A549 (cell line): ENCODE results near the gene PCNX2. TPM values are rescaled to one million over a fixed set of nuclear protein-coding genes. Genes with fewer than 3 reads are reported as not detected.

Experiments used
- ATAC-seq, 2 experiments: fragments of 200-7000 bp in 1 of 2; fragments of >200 bp in 1 of 2; cut with Nextera tagmentation in 1 of 2; cut with Tn5 transposase in 1 of 2; 3 replicates each; pipeline versions ENCODE4 v1.8.0 to v1.9.1; 2018 to 2020; ENCODE audit warnings: mild to moderate bottlenecking in 1 of 2, moderate library complexity in 1 of 2
- CTCF ChIA-PET: fragments of 300-600 bp; sonication (Branson Sonifier 250); formaldehyde crosslinking; extraction: SDS; loops from one replicate; lab custom pipeline; 2021; ENCODE audit warnings: antibody characterized with exemption, inconsistent platforms; lab: Yijun Ruan, JAX
- POLR2A ChIA-PET: fragments of 350-600 bp; formaldehyde crosslinking; extraction: SDS; loops from one replicate; lab custom pipeline; 2021; ENCODE audit warnings: antibody characterized with exemption, inconsistent platforms; lab: Yijun Ruan, JAX
- DNase-seq, 2 experiments: peaks; one replicate each; pipeline versions ENCODE4 v3.0.0 to v3.0.0-alpha.2; 2011 to 2016; ENCODE audit warnings: low read depth in 1 of 2, low spot score in 1 of 2
- FAIRE-seq: peaks from 2 replicates; lab custom pipeline; 2011; peaks lifted over from hg19 to GRCh38; lab: Jason Lieb, UNC
- H3K27ac ChIP-seq, 2 experiments: fragments of >200 bp; sonication (Bioruptor Twin); formaldehyde crosslinking; 3 replicates each; pipeline ENCODE4 v1.5.1; 2016 to 2017
- H3K4me1 ChIP-seq: fragments of >200 bp; sonication (Bioruptor Twin); formaldehyde crosslinking; 3 replicates; pipeline ENCODE4 v1.6.1; 2016
- H3K4me2 ChIP-seq: fragments of >200 bp; sonication (Bioruptor Twin); formaldehyde crosslinking; 3 replicates; pipeline ENCODE4 v1.6.1; 2016
- H3K4me3 ChIP-seq: fragments of >200 bp; sonication (Bioruptor Twin); formaldehyde crosslinking; 3 replicates; pipeline ENCODE4 v1.5.1; 2016
- H3K9me3 ChIP-seq: fragments of >200 bp; sonication (Bioruptor Twin); formaldehyde crosslinking; 3 replicates; pipeline ENCODE4 v1.6.1; 2016
- CBX2 ChIP-seq: fragments of 200-600 bp; sonication (generic); IDR thresholded peaks from 2 replicates; pipeline ENCODE4 v1.6.1; 2016; ENCODE audit warnings: low read depth, mild to moderate bottlenecking, borderline replicate concordance
- CEBPB ChIP-seq, 2 experiments: fragments of >200 bp in 1 of 2; sonication (Bioruptor Twin) in 1 of 2; formaldehyde crosslinking in 1 of 2; IDR thresholded peaks; 2 replicates each; pipeline ENCODE4 v1.6.1; 2012 to 2016
- CHD2 ChIP-seq: fragments of 150-350 bp; IDR thresholded peaks from 2 replicates; pipeline ENCODE4 v1.6.1; 2014; ENCODE audit warnings: low read length; ENCODE audit not compliant: partially characterized antibody
- EP300 ChIP-seq, 2 experiments: fragments of >200 bp; sonication (Bioruptor Twin); formaldehyde crosslinking; IDR thresholded peaks; 2 replicates in 1 of 2; 3 replicates in 1 of 2; pipeline ENCODE4 v1.6.1; 2016 to 2017
- FOSB ChIP-seq: fragments of 250-450 bp; sonication (Bioruptor Pico); IDR thresholded peaks from 2 replicates; pipeline ENCODE4 v1.5.0; 2020; ENCODE audit warnings: mild to moderate bottlenecking, moderate library complexity
- FOSL2 ChIP-seq, 2 experiments: fragments of 450-650 bp in 1 of 2; fragments of >200 bp in 1 of 2; sonication (Bioruptor Twin) in 1 of 2; formaldehyde crosslinking; IDR thresholded peaks; 2 replicates each; pipeline versions ENCODE4 v1.5.0 to v1.6.1; 2016 to 2020; ENCODE audit warnings: mild to moderate bottlenecking in 1 of 2, moderate library complexity in 1 of 2
- GATA3 ChIP-seq: IDR thresholded peaks from 2 replicates; pipeline ENCODE4 v1.6.1; 2012; ENCODE audit warnings: borderline replicate concordance
- JUN ChIP-seq, 2 experiments: fragments of >200 bp; sonication (Bioruptor Twin); formaldehyde crosslinking; IDR thresholded peaks; 2 replicates in 1 of 2; 3 replicates in 1 of 2; pipeline ENCODE4 v1.6.1; 2016 to 2017
- KDM1A ChIP-seq: fragments of 200-600 bp; sonication (generic); IDR thresholded peaks from 2 replicates; pipeline ENCODE4 v1.6.1; 2016; ENCODE audit warnings: low read depth, mild to moderate bottlenecking
- PHF8 ChIP-seq: fragments of 200-600 bp; sonication (generic); IDR thresholded peaks from 2 replicates; pipeline ENCODE4 v1.6.1; 2016; ENCODE audit warnings: low read depth, mild to moderate bottlenecking, antibody characterized with exemption, moderate library complexity, borderline replicate concordance
- POLR2A ChIP-seq: IDR thresholded peaks from 2 replicates; pipeline ENCODE4 v1.6.1; 2012; ENCODE audit warnings: mild to moderate bottlenecking, low read length
- RCOR1 ChIP-seq: fragments of 150-350 bp; IDR thresholded peaks from 2 replicates; pipeline ENCODE4 v1.6.1; 2014; ENCODE audit warnings: antibody characterized with exemption, low read length, low read depth
- RFX5 ChIP-seq: fragments of 450-650 bp; IDR thresholded peaks from 2 replicates; pipeline ENCODE4 v1.7.1; 2014; ENCODE audit warnings: antibody characterized with exemption, mild to moderate bottlenecking, moderate library complexity
- SMC3 ChIP-seq: fragments of >200 bp; sonication (Bioruptor Twin); formaldehyde crosslinking; IDR thresholded peaks from 3 replicates; pipeline ENCODE4 v1.6.1; 2018; ENCODE audit warnings: inconsistent platforms
- TFCP2L1 ChIP-seq: fragments of 250-450 bp; sonication (Bioruptor Pico); IDR thresholded peaks from 2 replicates; pipeline ENCODE4 v1.5.0; 2021; ENCODE audit warnings: mild to moderate bottlenecking
- TP53 ChIP-seq: fragments of 250-450 bp; sonication (Bioruptor Pico); IDR thresholded peaks from 2 replicates; pipeline ENCODE4 v1.5.0; 2021; ENCODE audit warnings: mild to moderate bottlenecking, moderate library complexity
- ZC3H11A ChIP-seq: fragments of 450-650 bp; IDR thresholded peaks from 2 replicates; pipeline ENCODE4 v1.6.1; 2014; ENCODE audit warnings: antibody characterized with exemption, mild to moderate bottlenecking
- ZFP36 ChIP-seq: fragments of 450-650 bp; IDR thresholded peaks from 2 replicates; pipeline ENCODE4 v1.6.1; 2014; ENCODE audit warnings: borderline replicate concordance; ENCODE audit not compliant: partially characterized antibody
- WGBS: methylation state at CpG from one replicate; pipeline ENCODE4 v1.1.6; 2017; ENCODE audit errors: missing lambda C conversion rate; 5-methylcytosine and 5-hydroxymethylcytosine counted together
- polyA plus RNA-seq, 4 experiments: library from polyadenylated mRNA; depleted of rRNA in 3 of 4; stranded (reverse); fragments of >200 nt; fragmentation: RNase III in 1 of 4; extraction: RNeasy Plus Mini Kit Qiagen cat#74134 plus additional on column Dnase treatment in 1 of 4; gene quantifications; 2 replicates in 3 of 4; 3 replicates in 1 of 4; pipeline ENCODE4 v1.2.3, GENCODE V29; 2011 to 2017
- TF ChIP-seq, protein P1 (sequence below): fragments of 450-650 bp; IDR thresholded peaks from 2 replicates; pipeline ENCODE4 v1.6.1; 2014; ENCODE audit warnings: antibody characterized with exemption
- TF ChIP-seq, protein P2 (sequence below): fragments of 150-350 bp; IDR thresholded peaks from 2 replicates; pipeline ENCODE4 v1.6.1; 2014; ENCODE audit warnings: low read depth, mild to moderate bottlenecking, low read length
- TF ChIP-seq, protein P3 (sequence below): IDR thresholded peaks from 2 replicates; pipeline ENCODE4 v1.6.1; 2012; ENCODE audit warnings: low read depth, borderline replicate concordance
- TF ChIP-seq, protein P4 (sequence below): fragments of >200 bp; sonication (Bioruptor Twin); formaldehyde crosslinking; IDR thresholded peaks from 3 replicates; pipeline ENCODE4 v1.6.1; 2016

Gene PCNX2
- polyA plus RNA-seq, 2 of the 4 experiments (the other 2 are of a cell fraction) = 8.8 to 27.2 TPM

DNA sequence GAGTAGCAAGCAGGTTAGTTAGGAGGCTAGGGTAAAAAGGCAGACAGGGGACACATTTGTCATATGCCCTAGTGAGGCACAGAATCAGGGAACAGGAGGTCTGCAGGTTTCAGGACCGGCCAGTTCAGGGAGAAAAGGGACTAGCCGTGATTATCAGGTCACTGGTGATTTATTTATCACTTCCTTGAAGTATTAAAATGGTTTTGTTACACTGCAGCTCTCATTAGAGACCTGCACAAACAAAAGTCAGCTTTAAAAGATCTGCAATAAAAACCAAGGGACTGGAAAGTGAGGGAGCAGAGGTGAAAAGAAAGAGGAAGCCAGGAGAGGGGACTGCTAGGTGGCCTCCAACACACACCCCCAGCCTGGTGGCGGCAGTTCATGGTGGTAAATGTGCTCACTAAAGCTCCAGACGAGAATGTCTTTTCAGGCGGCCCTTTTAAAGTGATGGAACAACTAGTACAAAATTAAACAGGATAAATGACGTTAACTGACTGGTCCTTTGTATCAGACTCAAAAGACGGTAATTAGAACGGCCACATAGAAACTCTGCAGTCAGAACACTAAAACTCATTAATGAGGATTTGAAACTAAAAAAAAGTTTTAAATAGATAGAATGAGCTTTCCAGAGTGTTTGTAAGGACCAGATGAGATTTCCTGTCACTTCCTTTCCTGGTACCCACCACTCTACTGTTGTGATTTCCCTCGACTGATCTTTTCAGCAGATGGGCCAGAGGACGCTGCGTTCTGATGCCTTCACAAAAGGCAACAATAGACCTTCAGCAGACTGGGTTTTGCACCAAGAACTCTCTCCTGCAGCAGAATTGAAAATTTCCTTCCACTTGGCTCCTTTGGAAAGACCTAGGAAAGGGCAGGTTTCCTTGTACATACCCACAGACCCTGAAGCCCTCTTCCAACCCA lies 208.3 kb downstream of the PCNX2 start (continued):
- no peak for TF ChIP-seq CBX2

DNA sequence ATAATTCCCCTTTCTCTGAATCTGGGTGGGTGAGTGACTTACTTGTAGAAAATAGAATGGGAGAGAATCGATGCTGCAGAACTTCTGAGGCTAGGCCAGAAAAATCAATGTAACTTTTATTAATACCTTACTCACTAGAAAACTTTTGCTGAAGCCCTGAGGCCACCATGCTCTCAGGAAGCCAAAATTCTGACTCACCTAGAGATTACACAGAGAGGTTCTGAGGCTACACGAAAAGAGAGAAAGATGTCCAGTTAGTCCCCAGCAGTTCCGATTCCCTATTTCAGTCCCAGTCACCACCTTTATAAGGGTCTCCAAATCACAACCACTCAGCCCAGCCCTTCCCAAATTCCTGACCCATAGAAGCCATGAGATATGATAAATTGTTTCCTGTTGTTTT lies 210.0 kb downstream of the PCNX2 start:
- ChIA-PET POLR2A (no interaction called here), CTCF (no interaction called here)
- DNase-seq (no peak), FAIRE-seq (no peak), ATAC-seq (no peak)
- Histone ChIP-seq H3K9me3 (no peaks in the 10 kb centered on the region), H3K4me2 (no peak overlapping the region), H3K4me1 (peaks cover 19% of the 10 kb centered on the region), H3K27ac (peak overlapping the region in 1 of 2 experiments; percentile 46; a peak in 2 of 6 replicates), H3K4me3 (no peak overlapping the region)
- TF ChIP-seq RCOR1 (no peak), SMC3 (no peak), GATA3 (no peak), FOSB (CRISPR knock-in tag) (no peak), CEBPB (IDR thresholded peaks at IDR 0.05) (no peak)
- TF ChIP-seq, protein P1, sequence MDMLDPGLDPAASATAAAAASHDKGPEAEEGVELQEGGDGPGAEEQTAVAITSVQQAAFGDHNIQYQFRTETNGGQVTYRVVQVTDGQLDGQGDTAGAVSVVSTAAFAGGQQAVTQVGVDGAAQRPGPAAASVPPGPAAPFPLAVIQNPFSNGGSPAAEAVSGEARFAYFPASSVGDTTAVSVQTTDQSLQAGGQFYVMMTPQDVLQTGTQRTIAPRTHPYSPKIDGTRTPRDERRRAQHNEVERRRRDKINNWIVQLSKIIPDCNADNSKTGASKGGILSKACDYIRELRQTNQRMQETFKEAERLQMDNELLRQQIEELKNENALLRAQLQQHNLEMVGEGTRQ = no peak
- WGBS = 63% methylated on average over 3 of the region's 3 CpGs

DNA sequence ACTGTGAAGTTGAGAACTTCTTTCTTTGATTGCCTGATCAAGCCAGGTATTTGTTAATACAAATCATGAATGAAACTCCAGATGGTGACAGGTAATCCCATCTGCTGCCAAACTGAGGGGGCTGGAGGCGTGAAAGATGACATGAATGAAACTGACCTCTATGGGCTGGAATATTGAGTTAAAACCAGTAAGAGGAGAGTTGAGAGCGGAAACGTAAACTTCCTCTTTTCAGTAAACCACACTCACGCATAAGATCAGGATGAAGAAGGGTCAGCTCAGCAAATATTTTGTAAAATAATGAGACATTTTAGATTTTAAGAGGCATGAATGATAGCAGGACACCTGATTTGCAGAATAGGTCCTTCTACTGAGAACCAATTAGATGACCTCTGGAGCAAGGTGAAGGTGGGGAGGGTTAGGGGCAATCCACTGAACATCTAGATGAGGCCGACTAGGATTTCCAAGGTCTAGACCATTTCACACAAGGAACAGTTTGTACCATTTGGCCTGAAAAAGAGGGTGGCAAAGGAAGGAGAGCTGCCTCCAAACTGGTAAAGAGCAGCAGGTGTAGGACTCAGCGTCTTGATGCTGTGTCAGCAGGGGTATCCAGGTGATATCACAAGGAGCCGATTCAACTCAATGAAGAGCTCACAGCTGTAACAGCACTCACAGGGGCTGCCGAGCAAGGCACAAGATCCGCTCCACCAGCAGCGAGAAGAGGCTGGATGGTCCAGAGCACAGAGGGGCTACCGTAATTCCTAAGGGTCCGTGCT lies 212.6 kb downstream of the PCNX2 start:
- peaks cover 18% of the 10 kb centered on the region for H3K4me1 ChIP-seq
- H3K9me3 ChIP-seq = no peaks in the 10 kb centered on the region
- no peak for FAIRE-seq
- no peak for DNase-seq
- CTCF ChIA-PET = interaction anchor here (2.2 kb wide), 1 partner anchor 18 kb away, joined by 8 read pairs; no protein-coding TSS in a partner anchor
- TF ChIP-seq, protein P2, sequence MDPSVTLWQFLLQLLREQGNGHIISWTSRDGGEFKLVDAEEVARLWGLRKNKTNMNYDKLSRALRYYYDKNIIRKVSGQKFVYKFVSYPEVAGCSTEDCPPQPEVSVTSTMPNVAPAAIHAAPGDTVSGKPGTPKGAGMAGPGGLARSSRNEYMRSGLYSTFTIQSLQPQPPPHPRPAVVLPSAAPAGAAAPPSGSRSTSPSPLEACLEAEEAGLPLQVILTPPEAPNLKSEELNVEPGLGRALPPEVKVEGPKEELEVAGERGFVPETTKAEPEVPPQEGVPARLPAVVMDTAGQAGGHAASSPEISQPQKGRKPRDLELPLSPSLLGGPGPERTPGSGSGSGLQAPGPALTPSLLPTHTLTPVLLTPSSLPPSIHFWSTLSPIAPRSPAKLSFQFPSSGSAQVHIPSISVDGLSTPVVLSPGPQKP = no peak
- TF ChIP-seq TP53 (CRISPR knock-in tag) (no peak), TFCP2L1 (CRISPR knock-in tag) (no peak), CHD2 (no peak), ZC3H11A (no peak), RFX5 (no peak), ZFP36 (no peak), PHF8 (no peak), FOSB (CRISPR knock-in tag) (no peak), FOSL2 (IDR thresholded peaks at IDR 0.05) (no peak), FOSL2 (CRISPR knock-in tag; IDR thresholded peaks at IDR 0.05) (no peak), JUN (IDR thresholded peaks at IDR 0.05) (no peak), CEBPB (IDR thresholded peaks at IDR 0.05) (no peak), POLR2A (no peak), EP300 (IDR thresholded peaks at IDR 0.05) (no peak), KDM1A (no peak)
- TF ChIP-seq, protein P3, sequence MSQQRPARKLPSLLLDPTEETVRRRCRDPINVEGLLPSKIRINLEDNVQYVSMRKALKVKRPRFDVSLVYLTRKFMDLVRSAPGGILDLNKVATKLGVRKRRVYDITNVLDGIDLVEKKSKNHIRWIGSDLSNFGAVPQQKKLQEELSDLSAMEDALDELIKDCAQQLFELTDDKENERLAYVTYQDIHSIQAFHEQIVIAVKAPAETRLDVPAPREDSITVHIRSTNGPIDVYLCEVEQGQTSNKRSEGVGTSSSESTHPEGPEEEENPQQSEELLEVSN = no peak
- TF ChIP-seq, protein P4, sequence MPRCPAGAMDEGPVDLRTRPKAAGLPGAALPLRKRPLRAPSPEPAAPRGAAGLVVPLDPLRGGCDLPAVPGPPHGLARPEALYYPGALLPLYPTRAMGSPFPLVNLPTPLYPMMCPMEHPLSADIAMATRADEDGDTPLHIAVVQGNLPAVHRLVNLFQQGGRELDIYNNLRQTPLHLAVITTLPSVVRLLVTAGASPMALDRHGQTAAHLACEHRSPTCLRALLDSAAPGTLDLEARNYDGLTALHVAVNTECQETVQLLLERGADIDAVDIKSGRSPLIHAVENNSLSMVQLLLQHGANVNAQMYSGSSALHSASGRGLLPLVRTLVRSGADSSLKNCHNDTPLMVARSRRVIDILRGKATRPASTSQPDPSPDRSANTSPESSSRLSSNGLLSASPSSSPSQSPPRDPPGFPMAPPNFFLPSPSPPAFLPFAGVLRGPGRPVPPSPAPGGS = no peak
- WGBS = 96% methylated on average over 12 of the region's 12 CpGs
- no peak for ATAC-seq
- H3K4me3 ChIP-seq = no peak overlapping the region
- H3K4me2 ChIP-seq = no peak overlapping the region
- POLR2A ChIA-PET = no interaction called here
- H3K27ac ChIP-seq = no peak overlapping the region
